HG03575 (cell line): Measurements from ENCODE around the gene CST11.

ENCODE experiments used
- ATAC-seq: cut with Tn5 transposase; IDR thresholded peaks from one replicate; pipeline ENCODE4 v1.9.1; 2021; ENCODE audit not compliant: unreplicated experiment, insufficient number of reproducible peaks, low FRiP score; ENCODE audit errors: extremely low read depth

The CST11 gene

DNA sequence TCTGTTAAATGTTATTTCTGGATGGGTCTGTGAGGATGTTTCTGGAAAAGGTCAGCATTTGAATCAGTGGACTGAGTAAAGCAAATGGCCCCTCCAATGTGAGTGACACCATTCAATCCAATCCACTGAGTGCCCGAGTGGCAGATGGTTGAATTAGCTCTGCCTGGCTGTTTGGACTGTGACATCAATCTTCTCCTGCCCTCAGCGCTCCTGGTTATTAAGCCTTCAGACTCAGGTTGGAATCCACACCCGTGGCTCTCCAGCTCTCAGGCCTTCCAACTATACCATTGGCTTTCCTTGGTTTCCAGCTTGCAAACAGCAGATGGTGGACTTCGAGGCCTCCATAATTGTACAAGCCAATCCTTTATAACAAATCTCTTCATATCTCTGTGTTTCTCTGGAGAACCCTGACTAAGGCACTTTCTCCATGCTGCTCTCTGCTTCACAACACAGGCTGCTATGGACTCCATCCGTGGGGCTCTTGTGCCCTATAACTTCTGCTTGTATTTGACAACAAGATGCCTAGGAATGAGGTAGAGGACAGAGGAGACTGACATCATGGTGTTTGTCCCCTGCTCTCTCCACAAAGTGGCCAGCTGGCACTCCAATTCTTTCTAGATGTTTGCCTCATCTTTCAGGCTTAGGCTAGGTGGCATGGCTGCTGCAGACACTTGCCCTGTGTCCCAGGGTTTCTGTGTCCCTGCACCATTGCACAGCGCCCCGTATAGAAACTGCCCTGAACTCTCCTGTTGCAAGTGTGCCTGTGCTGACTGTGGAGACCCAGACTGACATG is 18.0 kb downstream of the CST11 start:
- ATAC-seq, result no peak

- no peak for ATAC-seq
Observed at GRCh38 chr20:23433628-23434027, 19.0 kb downstream of the CST11 start.

DNA sequence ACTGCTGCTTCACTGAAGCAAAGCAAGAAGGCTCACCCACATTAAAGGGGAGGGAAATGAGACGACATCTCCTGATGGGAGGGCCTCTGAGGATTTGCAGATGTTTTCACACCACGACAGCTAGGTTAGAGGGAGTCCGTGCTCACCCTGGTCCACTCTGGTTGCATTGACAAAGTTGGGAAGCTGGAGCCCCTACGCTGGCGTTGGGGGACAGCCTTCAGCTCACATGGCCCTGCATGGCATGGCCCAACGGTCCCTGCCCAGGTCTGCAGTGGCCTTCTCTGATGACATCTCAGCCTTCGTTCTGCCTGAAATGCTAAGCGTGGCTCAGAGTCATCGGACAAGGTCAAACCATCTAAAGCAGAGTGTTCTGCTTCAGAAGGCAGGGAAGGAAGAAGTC is 27.5 kb downstream of the CST11 start:
- no peak for ATAC-seq

- ATAC-seq, result peak; percentile 84
Observed at GRCh38 chr20:23420943-23421931, 31.4 kb downstream of the CST11 start, which contains the start of gene NAPB. Gene NAPB, minus strand, starts transcription at chr20:23421488. Its CDS starts 86 bp downstream, at chr20:23421402.

- no peak for ATAC-seq
Observed at GRCh38 chr20:23419995-23420901, 32.4 kb downstream of the CST11 start.

DNA sequence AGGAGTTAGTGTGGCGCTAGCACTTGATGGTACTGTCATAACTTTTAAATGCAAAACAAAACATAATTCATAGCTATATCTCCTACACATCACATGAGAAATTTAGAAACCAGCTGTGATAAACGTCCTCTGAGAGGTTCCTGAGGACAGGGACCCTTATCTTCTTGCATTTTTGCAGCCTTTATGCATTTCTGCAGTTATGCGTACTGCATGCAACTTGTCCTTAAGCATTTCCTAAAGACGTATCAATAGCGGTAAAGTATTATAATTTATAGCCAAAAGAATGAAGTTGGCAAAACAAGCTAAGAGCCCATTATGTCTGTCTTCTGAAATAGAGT is 33.0 kb downstream of the CST11 start:
- ATAC-seq, result no peak

DNA sequence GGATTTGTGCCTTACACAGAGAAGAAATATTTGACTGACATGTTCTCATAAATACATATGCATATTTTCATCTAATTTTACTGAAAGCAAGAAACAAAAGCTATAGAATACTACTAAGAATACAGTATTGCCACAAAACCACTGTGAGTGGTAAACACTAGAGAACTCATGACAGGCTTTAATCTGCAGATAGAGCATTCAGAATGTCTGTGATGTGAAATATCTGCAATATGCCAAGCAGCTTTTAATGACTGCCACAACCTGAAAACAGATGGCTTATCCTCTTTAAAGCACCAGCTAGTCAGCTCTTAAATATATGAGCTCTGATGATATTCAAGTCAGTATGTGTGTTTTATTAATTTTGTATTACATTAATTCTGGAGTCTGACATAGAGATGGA is 34.8 kb downstream of the CST11 start:
- ATAC-seq, result no peak

- ATAC-seq, result no peak
Observed at GRCh38 chr20:23415959-23416583, 36.6 kb downstream of the CST11 start.

- ATAC-seq, result no peak
Observed at GRCh38 chr20:23415555-23415954, 37.1 kb downstream of the CST11 start.

- no peak for ATAC-seq
Observed at GRCh38 chr20:23414526-23415188, 38.0 kb downstream of the CST11 start.

- no peak for ATAC-seq
Observed at GRCh38 chr20:23413862-23414422, 38.7 kb downstream of the CST11 start.

DNA sequence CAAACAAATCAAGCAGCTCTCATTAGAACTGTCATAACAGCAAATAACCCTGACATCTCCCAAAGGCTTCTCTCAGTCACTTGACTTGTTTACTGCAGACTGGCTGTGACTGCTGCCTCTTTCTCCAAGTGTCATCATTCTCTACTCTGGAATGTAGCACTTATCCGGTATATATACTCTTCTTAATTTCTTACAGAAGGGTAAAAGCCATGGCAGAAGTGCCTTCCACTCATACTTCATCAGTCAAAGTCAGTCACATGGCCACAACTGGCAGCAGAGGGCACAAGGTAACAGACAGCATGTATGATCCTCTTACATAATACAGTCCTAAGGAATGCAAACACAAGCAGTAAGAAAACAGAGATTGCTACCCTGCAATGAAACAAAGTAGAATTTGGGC is 40.6 kb downstream of the CST11 start:
- ATAC-seq, result no peak

GRCh38 chr20:23410916-23411695 is 41.6 kb downstream of the CST11 start:
- ATAC-seq, result no peak

- no peak for ATAC-seq
Observed at GRCh38 chr20:23409800-23410199, 42.9 kb downstream of the CST11 start.

- ATAC-seq, result no peak
Observed at GRCh38 chr20:23408957-23409356, 43.7 kb downstream of the CST11 start.

DNA sequence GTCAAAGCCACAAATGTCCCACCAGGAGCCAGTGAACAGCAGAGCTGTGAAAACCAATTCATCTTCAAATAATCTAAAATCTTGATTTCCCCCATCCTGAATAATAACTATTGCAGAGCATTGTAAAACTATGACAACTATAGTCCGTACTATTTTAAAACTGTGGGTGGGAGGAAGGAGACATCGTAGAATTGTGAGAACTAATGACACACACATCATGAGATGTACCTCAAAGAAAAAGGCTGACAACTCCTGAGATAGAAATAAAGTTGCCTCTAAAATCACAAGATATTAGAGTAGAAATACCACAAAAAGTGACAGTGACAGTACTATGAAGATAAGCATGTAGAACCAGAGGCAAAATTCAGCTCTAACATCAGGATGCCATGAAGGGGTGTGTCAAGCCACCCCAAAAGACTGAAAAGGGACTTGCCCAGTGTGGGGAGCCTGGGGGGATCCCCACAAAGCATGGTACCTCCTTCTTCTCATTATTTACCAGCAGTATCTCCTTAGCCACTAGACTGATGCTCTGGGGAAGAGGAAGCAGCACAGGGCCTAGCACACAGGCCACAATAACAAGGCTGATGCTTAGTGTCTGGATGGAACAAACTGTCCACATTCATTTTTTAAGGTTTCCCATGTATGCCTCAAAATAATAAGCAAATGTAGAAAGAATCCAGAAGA is 44.8 kb downstream of the CST11 start:
- no peak for ATAC-seq

- no peak for ATAC-seq
Observed at GRCh38 chr20:23406880-23407279, 45.8 kb downstream of the CST11 start.
